Caco-2 (cell line): ENCODE results near the gene ADD3. TPM values are rescaled to one million over a fixed set of nuclear protein-coding genes. Genes with fewer than 3 reads are reported as not detected.

Source experiments
- BruUV-seq: library from RNA; stranded (reverse); fragments of 400-500 nt; replicated peaks from 2 replicates; lab custom pipeline; 2021; lab: Mats Ljungman, UMichigan
- CTCF ChIA-PET: fragments of 300-600 bp; sonication (Branson Sonifier 250); formaldehyde crosslinking; loops from one replicate; lab custom pipeline; 2022; ENCODE audit warnings: antibody characterized with exemption; lab: Charles Lee
- POLR2A ChIA-PET: fragments of 300-600 bp; sonication (Branson Sonifier 250); formaldehyde crosslinking; loops from one replicate; lab custom pipeline; 2022; ENCODE audit warnings: antibody characterized with exemption; lab: Charles Lee
- DNase-seq, 2 experiments: peaks; one replicate each; pipeline versions ENCODE4 v3.0.0 to v3.0.0-alpha.2; 2020 to 2022
- H3K27me3 ChIP-seq: replicated peaks from 2 replicates; pipeline ENCODE4 v1.6.0; 2011; ENCODE audit warnings: low read length; ENCODE audit not compliant: control insufficient read depth, insufficient read depth
- H3K36me3 ChIP-seq: 2 replicates; pipeline ENCODE4 v1.5.1; 2011; ENCODE audit warnings: low read length; ENCODE audit not compliant: control insufficient read depth, insufficient read depth
- H3K4me1 ChIP-seq: fragments of 250-450 bp; sonication (Bioruptor Pico); 2 replicates; pipeline ENCODE4 v1.5.1; 2020; ENCODE audit warnings: mild to moderate bottlenecking
- H3K4me3 ChIP-seq: 2 replicates; pipeline ENCODE4 v1.5.1; 2011; ENCODE audit warnings: low read depth, mild to moderate bottlenecking, control low read depth, low read length
- H3K9me3 ChIP-seq: fragments of 250-450 bp; sonication (Bioruptor Pico); 2 replicates; pipeline ENCODE4 v1.5.1; 2020; ENCODE audit warnings: mild to moderate bottlenecking, moderate library complexity
- H3K27ac Mint-ChIP-seq: one replicate; pipeline ENCODE4 v1.8.0; 2022; ENCODE audit warnings: mixed read lengths; ENCODE audit not compliant: unreplicated experiment
- H3K27me3 Mint-ChIP-seq: one replicate; pipeline ENCODE4 v1.8.0; 2022; ENCODE audit warnings: mixed read lengths; ENCODE audit not compliant: insufficient read depth, unreplicated experiment
- H3K36me3 Mint-ChIP-seq: one replicate; pipeline ENCODE4 v1.8.0; 2022; ENCODE audit warnings: mild to moderate bottlenecking, mixed read lengths; ENCODE audit not compliant: insufficient read depth, unreplicated experiment
- H3K4me1 Mint-ChIP-seq: one replicate; pipeline ENCODE4 v1.8.0; 2022; ENCODE audit warnings: low read depth, mixed read lengths; ENCODE audit not compliant: unreplicated experiment
- H3K4me3 Mint-ChIP-seq: one replicate; pipeline ENCODE4 v1.8.0; 2022; ENCODE audit warnings: mild to moderate bottlenecking, moderate library complexity, mixed read lengths; ENCODE audit not compliant: unreplicated experiment
- H3K9me3 Mint-ChIP-seq: one replicate; pipeline ENCODE4 v1.8.0; 2022; ENCODE audit warnings: mixed read lengths; ENCODE audit not compliant: unreplicated experiment
- CTCF ChIP-seq, 2 experiments: fragments of 200-600 bp in 1 of 2; IDR thresholded peaks; 1 replicate in 1 of 2; 2 replicates in 1 of 2; pipeline versions ENCODE4 v1.5.1 to v1.8.0; 2011 to 2022; ENCODE audit warnings: antibody characterized with exemption in 1 of 2, control low read depth in 1 of 2, inconsistent platforms in 1 of 2, low read depth in 1 of 2, low read length in 1 of 2, mild to moderate bottlenecking in 1 of 2, moderate library complexity in 1 of 2; ENCODE audit not compliant: insufficient read depth in 1 of 2, severe bottlenecking in 1 of 2, unreplicated experiment in 1 of 2
- intact Hi-C: fragments of 100-400 bp; cut with micrococcal nuclease; formaldehyde crosslinking; loops from one replicate; pipeline ENCODE4 v1.10.0; 2022; ENCODE audit not compliant: unreplicated experiment
- total RNA-seq: library from RNA; stranded (reverse); gene quantifications from 2 replicates; pipeline ENCODE4 v1.2.3, GENCODE V29; 2022

Gene ADD3
- total RNA-seq, 1 experiment from 2014 or later: 264 TPM

GRCh38 chr10:110023785-110024465 is 16.1 kb downstream of the ADD3 start:
- no peaks in the 10 kb centered on the region for H3K27me3 ChIP-seq
- ChIA-PET POLR2A (interaction anchor here (0.9 kb wide), 1 partner anchor 17 kb away, joined by 3 read pairs; the partner anchor contains the start of gene ADD3), CTCF (no interaction called here)
- Mint-ChIP-seq H3K27me3 (no peaks in the 10 kb centered on the region), H3K27ac (no peak overlapping the region), H3K4me1 (peaks cover 27% of the 10 kb centered on the region), H3K4me3 (no peak overlapping the region), H3K36me3 (peaks cover 15% of the 10 kb centered on the region), H3K9me3 (no peaks in the 10 kb centered on the region)
- H3K4me3 ChIP-seq: no peak overlapping the region
- H3K9me3 ChIP-seq: no peaks in the 10 kb centered on the region
- no peak for DNase-seq
- intact Hi-C loops: no loop called here
- H3K36me3 ChIP-seq: no peaks in the 10 kb centered on the region
- BruUV-seq: no TSS peak
- no peak for TF ChIP-seq CTCF (IDR thresholded peaks at IDR 0.05; ENCODE audit: insufficient read depth in 1 of 2, low read depth in 1 of 2, low read length in 1 of 2, severe bottlenecking in 1 of 2, unreplicated experiment in 1 of 2)
- no peaks in the 10 kb centered on the region for H3K4me1 ChIP-seq

GRCh38 chr10:110029450-110029849 is 21.7 kb downstream of the ADD3 start:
- no peak overlapping the region for H3K27ac Mint-ChIP-seq
- intact Hi-C loops: no loop called here
- no peaks in the 10 kb centered on the region for H3K27me3 Mint-ChIP-seq
- no peak for TF ChIP-seq CTCF (IDR thresholded peaks at IDR 0.05; ENCODE audit: insufficient read depth in 1 of 2, low read depth in 1 of 2, low read length in 1 of 2, severe bottlenecking in 1 of 2, unreplicated experiment in 1 of 2)
- ChIA-PET CTCF (no interaction called here), POLR2A (no interaction called here)
- no peaks in the 10 kb centered on the region for H3K9me3 Mint-ChIP-seq
- BruUV-seq: no TSS peak
- no peak overlapping the region for H3K4me3 Mint-ChIP-seq
- peaks cover 12% of the 10 kb centered on the region for H3K4me1 Mint-ChIP-seq
- H3K27me3 ChIP-seq: no peaks in the 10 kb centered on the region
- H3K36me3 Mint-ChIP-seq: peaks cover 20% of the 10 kb centered on the region
- H3K4me1 ChIP-seq: peaks cover 5% of the 10 kb centered on the region; the same call in 1 of the 2 replicates
- DNase-seq: no peak
- no peaks in the 10 kb centered on the region for H3K9me3 ChIP-seq
- no peak overlapping the region for H3K4me3 ChIP-seq
- no peaks in the 10 kb centered on the region for H3K36me3 ChIP-seq

DNA sequence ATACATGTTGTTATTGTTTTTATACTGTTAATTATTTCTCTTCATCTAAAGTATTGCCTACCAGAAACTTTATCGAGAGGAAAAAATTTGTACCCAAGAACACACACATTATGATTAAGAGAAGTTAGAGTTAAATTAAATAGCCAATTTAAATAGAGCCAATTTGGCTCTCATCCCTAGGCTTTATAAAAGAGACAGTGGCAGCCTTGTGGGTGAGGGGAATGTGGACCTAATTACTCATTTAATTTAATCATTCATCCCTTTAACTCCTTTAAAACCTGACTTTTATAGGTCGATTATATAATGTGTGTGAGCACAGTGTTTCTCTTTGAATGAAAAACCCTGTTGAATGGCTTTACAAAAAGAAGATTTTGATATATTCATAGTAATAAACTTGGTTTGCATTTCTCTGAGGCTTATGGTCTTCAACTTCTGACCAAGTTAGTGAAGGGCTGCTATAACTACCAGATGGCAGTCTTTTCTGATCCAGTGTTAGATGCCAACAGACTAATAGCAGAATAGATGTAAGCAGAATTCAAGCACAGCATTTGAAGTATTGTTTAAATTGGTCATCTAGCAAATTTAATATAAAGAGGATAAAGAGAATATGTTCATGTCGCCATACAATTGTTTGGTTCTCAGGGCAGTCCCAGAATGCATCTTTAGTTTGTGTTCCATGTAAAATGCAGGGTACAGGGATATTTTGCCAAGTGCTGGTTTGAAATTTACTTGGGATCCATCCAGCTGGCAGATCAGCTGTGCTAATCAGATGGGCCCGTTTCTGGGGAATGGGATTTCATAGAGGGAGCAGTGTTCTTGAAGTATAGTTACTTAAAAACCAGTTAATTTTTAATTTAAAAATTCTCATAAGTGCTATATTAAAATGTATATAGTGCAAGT is 25.3 kb downstream of the ADD3 start:
- BruUV-seq: no TSS peak
- H3K4me3 ChIP-seq: no peak overlapping the region
- intact Hi-C loops: no loop called here
- Mint-ChIP-seq H3K27me3 (no peaks in the 10 kb centered on the region), H3K36me3 (peaks cover 14% of the 10 kb centered on the region), H3K4me1 (peaks cover 6% of the 10 kb centered on the region), H3K9me3 (no peaks in the 10 kb centered on the region), H3K27ac (no peak overlapping the region), H3K4me3 (no peak overlapping the region)
- POLR2A ChIA-PET: no interaction called here
- no peak for TF ChIP-seq CTCF (IDR thresholded peaks at IDR 0.05; ENCODE audit: insufficient read depth in 1 of 2, low read depth in 1 of 2, low read length in 1 of 2, severe bottlenecking in 1 of 2, unreplicated experiment in 1 of 2)
- no peaks in the 10 kb centered on the region for H3K9me3 ChIP-seq
- CTCF ChIA-PET: no interaction called here
- H3K27me3 ChIP-seq: no peaks in the 10 kb centered on the region
- peaks cover 5% of the 10 kb centered on the region; the same call in 1 of the 2 replicates for H3K4me1 ChIP-seq
- DNase-seq: no peak
- no peaks in the 10 kb centered on the region for H3K36me3 ChIP-seq
